GM18507 (cell line): Measurements from ENCODE around the gene PREX1.

Source experiments
- DNase-seq: peaks from one replicate; pipeline ENCODE4 v3.0.0; 2011; ENCODE audit warnings: low read depth; ENCODE audit not compliant: insufficient read length; ENCODE audit errors: extremely low spot score
- FAIRE-seq: peaks from 2 replicates; lab custom pipeline; 2011; peaks lifted over from hg19 to GRCh38; lab: Jason Lieb, UNC

PREX1 gene

DNA sequence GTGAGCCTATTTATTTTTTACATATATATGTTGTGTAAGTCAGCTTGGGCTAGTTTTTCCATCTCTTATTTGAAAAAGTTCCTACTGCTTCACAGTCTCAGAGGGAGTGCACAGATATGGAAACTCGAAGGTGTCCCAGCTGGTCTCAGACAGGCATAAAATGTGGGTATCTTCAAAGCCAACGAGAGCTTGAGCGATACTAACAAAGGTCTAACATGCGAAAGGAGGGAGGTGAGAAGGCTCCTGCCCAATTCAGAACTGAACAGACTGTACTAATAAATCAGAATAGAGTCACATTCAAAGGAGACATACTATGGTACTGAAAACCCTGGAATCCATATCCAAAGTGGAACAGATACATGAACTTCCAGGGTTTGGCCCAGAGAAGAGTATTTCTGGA, 113.0 kb downstream of the PREX1 start:
- DNase-seq = no peak
- peak; percentile 24 for FAIRE-seq

GRCh38 chr20:48711696-48712464, 115.9 kb downstream of the PREX1 start:
- FAIRE-seq = no peak
- no peak for DNase-seq

DNA sequence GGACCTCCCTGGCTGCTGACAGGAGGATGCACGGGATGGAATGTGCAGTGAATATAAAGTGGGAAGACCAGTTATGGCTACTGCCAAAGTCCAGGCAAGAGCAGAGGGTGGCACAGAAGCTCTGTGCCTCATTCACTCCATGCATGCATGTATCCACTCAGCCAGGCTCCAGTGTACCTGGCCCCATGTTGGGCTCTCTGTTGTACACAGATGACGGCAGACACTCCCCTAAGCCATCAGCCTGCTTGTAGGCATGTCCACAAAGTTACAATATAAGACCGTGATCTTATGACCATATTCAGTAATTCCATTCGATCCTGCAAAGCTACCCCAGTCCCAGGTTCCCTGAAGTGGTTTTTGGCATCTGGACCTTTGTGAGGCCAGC, 116.8 kb downstream of the PREX1 start:
- DNase-seq (no peak), FAIRE-seq (no peak)

DNA sequence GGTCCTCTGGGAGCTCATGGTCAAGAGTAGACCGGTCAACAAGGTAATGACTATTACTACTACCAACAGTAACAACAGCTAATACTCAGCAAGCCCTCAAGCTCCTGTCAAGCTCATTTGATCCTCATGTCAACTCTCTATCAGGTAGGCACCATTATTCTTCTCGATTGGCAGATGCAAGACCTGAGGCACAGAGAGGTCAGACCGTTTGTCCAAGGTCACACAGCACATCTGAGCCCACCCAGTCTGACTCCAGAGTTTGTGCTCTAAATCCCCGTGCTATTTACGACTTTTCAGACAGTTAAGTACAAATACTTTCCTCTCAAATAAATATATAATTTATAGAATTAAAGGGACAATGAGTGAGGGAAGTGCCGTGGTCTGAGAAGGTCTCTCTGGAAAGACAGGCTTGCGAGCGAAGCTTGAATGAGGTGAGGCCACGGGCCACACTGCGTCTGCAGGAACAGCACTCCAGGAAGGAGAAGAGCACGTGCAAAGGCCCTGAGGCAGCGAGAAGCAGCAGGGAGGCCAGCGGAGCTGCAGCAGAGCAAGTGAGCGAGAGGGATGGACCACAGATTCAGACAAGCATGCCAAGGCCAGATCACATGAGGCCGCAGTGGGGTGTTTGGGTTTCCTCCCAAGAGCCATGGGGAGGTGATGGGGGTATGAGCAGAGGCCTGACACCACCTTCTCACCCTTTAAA, 117.3 kb downstream of the PREX1 start:
- FAIRE-seq = no peak

GRCh38 chr20:48709744-48710143, 118.1 kb downstream of the PREX1 start:
- DNase-seq (no peak), FAIRE-seq (no peak)

More for the DNA sequence above, 117.3 kb downstream of the PREX1 start:
- DNase-seq = no peak

DNA sequence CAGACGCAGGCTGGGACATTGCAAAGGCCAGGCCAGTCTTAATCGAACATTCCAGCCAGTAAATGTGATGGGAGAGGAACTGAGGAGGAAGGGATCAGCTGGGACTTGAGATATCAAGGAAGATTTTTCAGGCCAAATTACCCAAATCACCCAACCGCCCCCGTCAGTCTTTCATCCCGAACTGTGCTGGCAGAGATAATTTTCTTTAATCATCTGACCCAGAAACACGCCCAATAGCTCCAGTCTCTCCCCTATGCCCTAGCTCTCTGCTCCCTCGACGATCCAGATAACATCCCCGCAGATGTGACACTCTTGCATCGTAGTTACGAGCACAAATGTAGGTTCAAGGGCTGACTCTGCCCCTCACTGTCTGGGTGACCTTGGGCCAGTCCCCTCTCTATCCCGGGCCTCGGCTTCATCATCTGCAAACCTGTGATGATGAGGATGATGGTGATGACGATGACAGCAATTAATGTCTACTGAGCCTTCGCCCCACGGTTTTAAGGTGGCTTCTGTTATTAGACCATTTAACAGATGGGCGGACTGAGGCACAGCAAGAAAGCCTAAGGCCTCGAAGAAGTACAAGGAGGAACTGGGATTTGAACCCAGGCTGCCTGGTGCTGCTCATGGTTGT, 118.6 kb downstream of the PREX1 start:
- FAIRE-seq (no peak), DNase-seq (no peak)

GRCh38 chr20:48708630-48709029, 119.2 kb downstream of the PREX1 start:
- no peak for DNase-seq
- no peak for FAIRE-seq

GRCh38 chr20:48708116-48708515, 119.7 kb downstream of the PREX1 start:
- DNase-seq = no peak
- FAIRE-seq = no peak

- DNase-seq = no peak
- no peak for FAIRE-seq
Observed at GRCh38 chr20:48706710-48707365, 121.0 kb downstream of the PREX1 start.

DNA sequence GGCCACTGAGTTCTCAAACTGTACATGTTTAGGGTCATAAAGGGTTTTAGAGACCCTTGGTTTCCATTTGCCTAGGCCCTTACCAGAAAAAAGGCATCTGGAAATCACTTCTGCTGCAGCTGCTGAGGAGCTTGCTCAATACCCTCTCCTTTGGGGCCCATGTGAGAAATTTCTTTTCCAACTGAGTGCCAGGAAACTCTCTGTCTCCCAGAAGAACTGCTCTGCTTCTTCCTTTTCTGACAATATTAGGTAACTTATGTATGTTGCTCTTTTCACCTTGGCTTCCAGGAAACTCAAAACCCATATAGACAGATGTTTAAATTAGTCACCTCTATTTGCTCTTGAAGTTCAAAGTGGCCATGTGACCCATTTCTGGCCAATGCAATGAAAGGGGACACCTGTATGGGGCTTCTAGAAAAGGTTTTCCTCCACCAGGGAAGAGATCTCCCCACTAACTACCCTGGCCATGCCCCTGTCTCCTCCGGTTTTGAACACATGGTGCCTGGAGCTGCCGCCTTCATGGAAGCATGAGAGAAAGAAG, 121.6 kb downstream of the PREX1 start:
- FAIRE-seq (no peak), DNase-seq (no peak)

- DNase-seq (no peak), FAIRE-seq (no peak)
Observed at GRCh38 chr20:48705240-48706115, 122.3 kb downstream of the PREX1 start.

GRCh38 chr20:48704761-48705160, 123.0 kb downstream of the PREX1 start:
- no peak for DNase-seq
- no peak for FAIRE-seq

GRCh38 chr20:48703511-48704219, 124.1 kb downstream of the PREX1 start:
- no peak for DNase-seq
- FAIRE-seq = no peak

DNA sequence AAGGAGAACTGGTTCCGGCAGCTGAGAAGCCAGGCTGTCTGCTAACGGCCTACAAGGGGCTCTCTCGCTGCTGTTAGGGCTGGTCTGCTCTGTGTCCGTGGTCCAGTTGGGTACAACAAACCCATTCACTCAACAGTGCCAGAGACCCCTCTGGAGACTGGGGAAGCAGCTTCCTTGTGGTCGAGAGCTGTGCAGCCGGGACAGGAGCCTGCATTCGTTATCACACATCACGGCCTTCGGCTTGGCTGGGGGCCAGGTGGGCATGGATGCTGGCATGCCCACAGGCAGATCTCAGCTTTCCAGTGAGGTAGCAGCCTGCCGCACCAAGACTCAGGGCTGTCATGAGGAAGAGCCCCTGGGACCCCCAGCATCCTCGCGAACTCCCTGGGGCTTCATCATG, 124.7 kb downstream of the PREX1 start:
- FAIRE-seq = no peak
- no peak for DNase-seq

DNA sequence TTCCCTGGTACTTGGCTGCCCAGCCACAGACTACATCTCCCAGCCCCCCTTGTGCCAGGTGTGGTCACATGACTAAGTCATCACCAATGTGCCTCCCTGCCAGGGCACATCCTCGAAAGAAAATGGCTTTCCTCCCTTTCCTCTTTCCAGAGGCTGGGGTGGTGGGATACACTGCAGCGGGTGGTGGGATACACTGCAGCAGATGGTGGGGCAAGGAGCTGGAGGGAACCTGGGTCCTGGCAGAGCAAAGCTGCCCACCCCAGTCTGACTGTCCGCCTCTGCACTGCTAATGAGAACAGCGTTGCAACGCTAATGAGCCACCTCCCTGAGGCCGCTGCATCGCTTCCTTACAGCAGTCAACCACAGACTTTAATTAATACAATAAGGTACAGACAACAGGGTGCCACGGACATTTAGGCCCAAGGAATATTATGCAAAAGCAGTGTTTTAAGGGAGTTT, 125.3 kb downstream of the PREX1 start:
- no peak for DNase-seq
- no peak for FAIRE-seq

DNA sequence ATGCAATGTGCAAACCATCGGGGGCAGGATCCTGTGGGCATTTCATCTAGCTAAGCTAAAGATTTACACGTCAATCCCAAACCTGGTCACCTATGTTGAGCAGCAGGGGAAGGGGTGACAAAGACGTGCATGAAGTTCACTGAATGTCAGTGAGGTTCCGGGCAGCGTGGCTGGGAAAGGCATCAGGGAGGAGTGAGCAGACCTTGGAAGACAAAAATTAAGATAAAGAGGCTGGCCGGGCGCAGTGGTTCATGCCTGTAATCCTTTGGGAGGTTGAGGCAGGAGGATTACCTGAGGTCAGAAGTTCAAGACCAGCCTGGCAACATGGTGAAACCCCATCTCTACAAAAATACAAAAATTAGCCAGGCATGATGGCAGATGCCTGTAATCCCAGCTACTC, 126.1 kb downstream of the PREX1 start:
- DNase-seq = no peak
- FAIRE-seq = no peak

DNA sequence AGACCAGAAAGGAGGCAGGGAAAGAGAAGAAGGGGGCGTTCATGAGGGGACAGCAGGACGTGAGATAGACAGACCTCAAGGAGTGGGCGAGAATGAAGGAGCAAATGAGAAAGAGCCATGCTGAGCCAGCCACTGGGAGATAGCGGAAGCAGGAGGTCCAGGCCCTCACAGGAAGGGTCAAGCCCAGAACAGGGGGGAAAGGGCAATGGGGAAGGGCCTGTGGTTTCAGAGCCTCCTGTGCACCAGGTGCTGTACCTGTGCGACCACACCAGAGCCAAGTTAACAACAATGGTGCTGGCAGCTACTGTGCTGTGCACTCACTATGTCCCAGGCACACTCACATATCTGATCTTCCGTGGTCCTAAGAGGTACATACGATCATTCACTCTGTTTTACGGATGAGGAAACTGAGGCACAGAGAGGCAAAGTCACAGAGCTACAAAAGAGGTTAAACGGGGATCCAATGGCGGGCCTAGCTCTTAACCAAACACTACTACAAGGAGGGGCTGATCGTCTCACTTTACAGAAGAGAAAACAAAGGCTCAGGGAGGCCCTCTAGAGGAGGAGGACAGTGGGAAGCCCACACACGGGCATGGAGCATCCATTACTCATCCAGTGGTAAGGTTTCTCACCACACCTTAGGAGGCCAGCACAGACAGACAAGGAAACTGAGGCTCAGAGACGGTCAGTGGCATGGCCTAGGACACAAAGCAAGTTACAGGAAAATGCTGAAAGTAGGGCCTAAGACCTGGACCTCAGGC, 129.1 kb downstream of the PREX1 start:
- no peak for FAIRE-seq
- DNase-seq = no peak
